HepG2 (cell line): ENCODE data around the gene RBBP5. TPM values are rescaled to one million over a fixed set of nuclear protein-coding genes. Genes with fewer than 3 reads are reported as not detected.

Experiments used
- ATAC-seq: fragments of 200-7000 bp; cut with Tn5 transposase; 3 replicates; pipeline ENCODE4 v1.9.1; 2020; ENCODE audit warnings: mild to moderate bottlenecking, moderate library complexity
- BruUV-seq: library from RNA; stranded (reverse); fragments of 400-500 nt; replicated peaks from 2 replicates; lab custom pipeline; 2021; lab: Mats Ljungman, UMichigan
- CTCF ChIA-PET: fragments of 300-600 bp; formaldehyde crosslinking; extraction: SDS; loops from one replicate; lab custom pipeline; 2021; ENCODE audit warnings: low total read pairs, inconsistent platforms, low intra/inter-chr PET ratio; lab: Yijun Ruan, JAX
- POLR2A ChIA-PET: fragments of 350-600 bp; sonication (Branson Sonifier 250); formaldehyde crosslinking; loops from one replicate; lab custom pipeline; 2020; ENCODE audit warnings: antibody characterized with exemption, inconsistent platforms; lab: Yijun Ruan, JAX
- DNase-seq: peaks from one replicate; pipeline ENCODE4 v3.0.0-alpha.2; 2015; ENCODE audit warnings: low spot score
- FAIRE-seq: peaks from 3 replicates; lab custom pipeline; 2011; peaks lifted over from hg19 to GRCh38; lab: Jason Lieb, UNC
- H2AFZ ChIP-seq: one replicate; pipeline ENCODE4 v1.6.1; 2011; ENCODE audit warnings: low read length, inconsistent platforms
- H3K27ac ChIP-seq: fragments of 300-600 bp; 3 replicates; pipeline ENCODE4 v1.8.0; 2011; ENCODE audit warnings: mixed run types, mild to moderate bottlenecking, mixed read lengths, low read length, inconsistent platforms; ENCODE audit not compliant: insufficient read depth; ENCODE audit errors: extremely low read length
- H3K27me3 ChIP-seq, 2 experiments: fragments of 200-600 bp in 1 of 2; 2 replicates in 1 of 2; 3 replicates in 1 of 2; pipeline versions ENCODE4 v1.6.0 to v1.8.0; 2011; ENCODE audit warnings: low read length in 2 of 2, mild to moderate bottlenecking in 2 of 2, moderate library complexity in 2 of 2, inconsistent platforms in 1 of 2; ENCODE audit not compliant: insufficient read depth in 2 of 2, control insufficient read depth in 1 of 2
- H3K36me3 ChIP-seq, 2 experiments: fragments of 200-600 bp in 1 of 2; replicated peaks in 1 of 2; 2 replicates in 1 of 2; 3 replicates in 1 of 2; pipeline versions ENCODE4 v1.5.1 to v1.8.0; 2011; ENCODE audit warnings: low read length in 2 of 2, inconsistent platforms in 1 of 2; ENCODE audit not compliant: insufficient read depth in 2 of 2, control insufficient read depth in 1 of 2
- H3K4me1 ChIP-seq: 2 replicates; pipeline ENCODE4 v1.5.1; 2012; ENCODE audit warnings: low read length, inconsistent platforms; ENCODE audit not compliant: insufficient read depth
- H3K4me2 ChIP-seq: 2 replicates; pipeline ENCODE4 v1.6.0; 2011; ENCODE audit warnings: low read depth, low read length, inconsistent platforms
- H3K4me3 ChIP-seq, 3 experiments: fragments of 200-600 bp in 1 of 3; sonication (generic), shearing (Covaris generic) in 1 of 3; replicated peaks in 1 of 3; 2 replicates each; pipeline ENCODE4 v1.5.1; 2011 to 2016; ENCODE audit warnings: low read length in 3 of 3, inconsistent platforms in 2 of 3, low read depth in 2 of 3, mild to moderate bottlenecking in 2 of 3, control low read depth in 1 of 3, mixed read lengths in 1 of 3; ENCODE audit not compliant: insufficient read depth in 1 of 3
- H3K79me2 ChIP-seq: one replicate; pipeline ENCODE4 v1.6.1; 2011; ENCODE audit warnings: low read length, inconsistent platforms; ENCODE audit not compliant: insufficient read depth
- H3K9ac ChIP-seq: 2 replicates; pipeline ENCODE4 v1.6.0; 2011; ENCODE audit warnings: mild to moderate bottlenecking, low read depth, low read length, inconsistent platforms; ENCODE audit not compliant: insufficient read depth
- H3K9me3 ChIP-seq: 2 replicates; pipeline ENCODE4 v1.5.1; 2012; ENCODE audit warnings: mild to moderate bottlenecking, low read length
- H4K20me1 ChIP-seq: 2 replicates; pipeline ENCODE4 v1.6.0; 2011; ENCODE audit warnings: inconsistent platforms, mild to moderate bottlenecking, low read length, moderate library complexity; ENCODE audit not compliant: insufficient read depth
- CTCF ChIP-seq: sonication (generic); formaldehyde crosslinking; IDR thresholded peaks from 2 replicates; pipeline ENCODE4 v1.5.0; 2020; ENCODE audit warnings: mild to moderate bottlenecking, missing genetic modification reagents, moderate library complexity
- GLMP ChIP-seq: sonication (generic); formaldehyde crosslinking; IDR thresholded peaks from 2 replicates; pipeline ENCODE4 v1.9.0; 2021; ENCODE audit warnings: missing genetic modification reagents, mild to moderate bottlenecking, borderline replicate concordance
- STAG1 ChIP-seq: sonication (generic); formaldehyde crosslinking; IDR thresholded peaks from 2 replicates; pipeline ENCODE4 v1.4.0; 2020; ENCODE audit warnings: missing genetic modification reagents
- ZC3H13 ChIP-seq: sonication (generic); formaldehyde crosslinking; IDR thresholded peaks from 2 replicates; pipeline ENCODE4 v1.8.1; 2023; ENCODE audit warnings: mild to moderate bottlenecking, missing genetic modification reagents, moderate library complexity
- ZNF580 ChIP-seq: IDR thresholded peaks from 2 replicates; pipeline ENCODE4 v1.6.1; 2016; ENCODE audit warnings: low read depth, borderline replicate concordance
- ZNF766 ChIP-seq: sonication (generic); formaldehyde crosslinking; IDR thresholded peaks from 2 replicates; pipeline ENCODE4 v1.5.0; 2020; ENCODE audit warnings: missing genetic modification reagents, borderline replicate concordance
- WGBS: methylation state at CpG from one replicate; pipeline ENCODE4 v1.1.6; 2017; ENCODE audit warnings: low lambda C conversion rate; 5-methylcytosine and 5-hydroxymethylcytosine counted together
- in situ Hi-C: cut with HindIII; loops from 2 replicates; pipeline ENCODE4 v1.10.0; 2017; ENCODE audit warnings: low pct_unique_long_range_greater_than_20kb; ENCODE audit not compliant: extremely low pct_ligation_motif_present
- intact Hi-C: fragments of 100-400 bp; cut with micrococcal nuclease; formaldehyde crosslinking; loops from one replicate; pipeline ENCODE4 v1.10.0; 2022; ENCODE audit not compliant: unreplicated experiment
- polyA plus RNA-seq, 8 experiments: library from polyadenylated mRNA; depleted of rRNA in 3 of 8; stranded (reverse) in 7 of 8; unstranded in 1 of 8; fragments of >200 nt; fragmentation: Illumina TruSeq in 4 of 8; extraction: Trizol in 4 of 8; gene quantifications; 2 replicates each; pipeline versions ENCODE4 v1.2.1 to v1.2.3, GENCODE V29; 2011 to 2016; ENCODE audit warnings: low read depth in 4 of 8, missing spikeins in 1 of 8, mixed read lengths in 1 of 8; ENCODE audit not compliant: insufficient read depth in 1 of 8
- total RNA-seq, 5 experiments: library from RNA; depleted of rRNA; stranded (reverse); fragments of >200 nt; fragmentation: Illumina TruSeq; extraction: Trizol; gene quantifications; 2 replicates each; pipeline ENCODE4 v1.2.3, GENCODE V29; 2016; ENCODE audit warnings: low read depth in 1 of 5

RBBP5 gene
- total and polyA plus RNA-seq, 2 of the 13 experiments (the other 11 are each of a cell fraction or from before 2014, with no cell fraction given), result 6.6 to 17.1 TPM

- Histone ChIP-seq H3K79me2 (no peaks in the 10 kb centered on the region), H3K27me3 (peaks cover 0 to 19% of the 10 kb centered on the region in 2 experiments; a peak in 3 of 5 replicates), H3K36me3 (no peaks in the 10 kb centered on the region), H3K4me2 (no peak overlapping the region)
- DNase-seq, result no peak
- no peak for TF ChIP-seq ZC3H13
- no peak for TF ChIP-seq ZNF580 (CRISPR knock-in tag)
- no peak for TF ChIP-seq ZNF766 (CRISPR knock-in tag)
- no peak for TF ChIP-seq GLMP
- TF ChIP-seq CTCF (CRISPR knock-in tag), result peak; percentile 46
- peak; percentile 11; the same call in 1 of the 2 replicates for TF ChIP-seq STAG1 (CRISPR knock-in tag)
- TF ChIP-seq, all 625 proteins: peak for 2
- H3K9ac ChIP-seq, result no peak overlapping the region
- no peak overlapping the region for H3K27ac ChIP-seq
- peak; percentile 55 for ATAC-seq
- no peak overlapping the region for H3K4me3 ChIP-seq
- intact Hi-C loops, result no loop called here
- H3K4me1 ChIP-seq, result no peaks in the 10 kb centered on the region
- BruUV-seq, result no TSS peak
- no peaks in the 10 kb centered on the region for H3K9me3 ChIP-seq
- in situ Hi-C loops, result loop anchor here (10.0 kb wide), 1 partner anchor 189 kb away; no protein-coding TSS in a partner anchor
- no peak for FAIRE-seq
- no peak overlapping the region for H2AFZ ChIP-seq
- ChIA-PET POLR2A (no interaction called here), CTCF (no interaction called here)
- no peaks in the 10 kb centered on the region for H4K20me1 ChIP-seq
- WGBS, result 6% methylated on average over 8 of the region's 13 CpGs
These were observed 55.5 kb downstream of the RBBP5 start for GRCh38 chr1:205066141-205066818.
